ENCODE measurements around the gene ALDH5A1.

DNA sequence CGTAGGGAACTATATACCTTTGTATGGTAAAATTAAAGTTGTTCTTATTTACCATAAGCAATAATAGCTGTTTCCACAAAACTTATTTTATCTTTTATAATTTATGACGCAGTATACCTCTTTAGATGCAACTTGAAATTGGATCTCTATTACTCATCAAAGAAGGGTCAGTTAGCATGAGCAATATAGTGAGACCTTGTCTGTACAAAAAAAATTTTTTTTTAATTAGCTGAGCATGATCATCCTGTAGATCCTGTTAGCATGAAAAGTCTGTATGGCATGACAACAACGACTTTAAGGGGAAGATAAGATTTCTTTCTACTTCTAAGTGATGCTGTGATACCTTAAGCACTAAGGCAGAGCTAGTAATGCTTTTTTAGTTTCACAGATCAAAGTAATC lies 5.9 kb downstream of the ALDH5A1 start:
- TF ChIP-seq GATA3 (IDR thresholded peaks at IDR 0.05; ENCODE audit: low read depth, low read length) (no peak), GATA2 (IDR thresholded peaks at IDR 0.05; ENCODE audit: low read depth, low read length) (no peak)

Data from SH-SY5Y (cell line).